D721Med (cell line): ENCODE data around the gene SKAP1.

ENCODE experiments used
- DNase-seq: peaks from one replicate; pipeline ENCODE4 v3.0.0; 2011; ENCODE audit warnings: low spot score; ENCODE audit not compliant: insufficient read length
- FAIRE-seq: peaks from 2 replicates; lab custom pipeline; 2011; peaks lifted over from hg19 to GRCh38; lab: Jason Lieb, UNC
- CTCF ChIP-seq: IDR thresholded peaks from 2 replicates; pipeline ENCODE4 v1.5.1; 2012; ENCODE audit warnings: mild to moderate bottlenecking, control low read depth; ENCODE audit not compliant: insufficient read depth; ENCODE audit errors: missing control alignments

SKAP1 gene

DNA sequence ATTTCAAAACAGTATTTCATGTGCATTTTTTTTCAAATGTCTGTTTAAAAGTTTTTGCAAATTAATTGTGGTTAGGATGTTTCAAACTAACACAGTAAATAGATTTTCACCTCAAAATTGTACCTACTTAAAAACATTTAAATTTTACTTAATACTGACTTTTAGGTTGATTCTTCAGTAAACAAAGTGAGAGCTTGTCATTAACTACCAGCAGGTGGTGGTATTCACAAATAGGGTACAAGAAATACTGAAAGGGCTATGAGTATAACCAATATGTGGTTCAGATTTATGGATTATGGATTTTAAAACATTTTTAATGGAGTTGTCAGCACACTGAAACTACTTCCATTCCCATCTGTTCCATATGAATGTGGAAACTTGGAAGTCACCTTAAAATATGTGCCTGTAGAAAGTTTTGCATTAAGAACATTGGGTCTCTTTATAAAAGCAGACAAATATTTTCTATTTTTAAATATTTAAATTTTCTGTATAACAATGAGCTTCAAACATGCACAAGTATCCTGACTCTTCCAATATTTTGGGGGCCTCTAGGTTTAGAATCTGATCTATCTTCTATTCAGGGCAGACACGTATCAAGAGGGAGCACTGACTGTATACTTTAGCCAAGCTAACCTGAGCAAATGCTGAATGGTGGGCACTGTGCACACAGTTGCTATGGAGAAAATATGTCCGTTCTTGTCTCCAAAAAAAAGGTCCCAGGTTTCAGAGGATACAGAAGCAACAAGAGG lies 166.9 kb downstream of the SKAP1 start:
- TF ChIP-seq CTCF = peak; percentile 58
- DNase-seq (no peak), FAIRE-seq (no peak)

- FAIRE-seq (no peak), DNase-seq (no peak)
- TF ChIP-seq CTCF = peak; percentile 34
Observed at GRCh38 chr17:48261297-48261880, 168.6 kb downstream of the SKAP1 start.

DNA sequence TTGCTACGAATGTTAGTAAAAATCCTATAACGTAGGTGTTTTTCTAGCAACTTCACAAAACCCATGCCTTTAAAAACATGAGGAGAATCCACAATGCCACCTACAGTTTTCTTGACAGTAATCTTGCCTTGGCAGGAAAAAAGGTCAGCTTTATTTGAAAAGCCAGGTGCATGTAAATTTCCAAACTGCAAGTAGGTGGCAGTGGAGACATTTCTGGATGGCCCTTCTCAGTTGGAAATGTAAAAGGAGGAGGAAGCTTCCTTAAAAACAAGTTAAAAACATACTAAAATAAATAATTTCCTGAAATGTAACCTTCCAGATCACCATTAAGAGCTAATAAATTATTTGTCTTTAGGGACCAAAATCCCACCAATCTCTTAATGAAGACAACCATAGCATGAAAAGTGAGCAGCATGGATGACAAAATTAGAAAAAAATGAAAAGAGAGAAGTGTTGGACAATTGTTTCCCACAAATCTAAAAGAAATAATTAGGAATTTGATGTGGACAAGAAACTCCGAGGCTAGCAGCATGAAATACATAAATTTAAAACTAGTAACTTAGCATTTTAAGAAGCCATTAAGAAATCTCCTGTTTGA lies 170.2 kb downstream of the SKAP1 start:
- DNase-seq (no peak), FAIRE-seq (no peak)

GRCh38 chr17:48258331-48258730 lies 171.7 kb downstream of the SKAP1 start:
- DNase-seq (no peak), FAIRE-seq (no peak)
- no peak for TF ChIP-seq CTCF

More for the DNA sequence above, 170.2 kb downstream of the SKAP1 start:
- TF ChIP-seq CTCF = peak; percentile 74

- no peak for TF ChIP-seq CTCF
- DNase-seq (no peak), FAIRE-seq (no peak)
Observed at GRCh38 chr17:48255759-48256158, 174.3 kb downstream of the SKAP1 start.

DNA sequence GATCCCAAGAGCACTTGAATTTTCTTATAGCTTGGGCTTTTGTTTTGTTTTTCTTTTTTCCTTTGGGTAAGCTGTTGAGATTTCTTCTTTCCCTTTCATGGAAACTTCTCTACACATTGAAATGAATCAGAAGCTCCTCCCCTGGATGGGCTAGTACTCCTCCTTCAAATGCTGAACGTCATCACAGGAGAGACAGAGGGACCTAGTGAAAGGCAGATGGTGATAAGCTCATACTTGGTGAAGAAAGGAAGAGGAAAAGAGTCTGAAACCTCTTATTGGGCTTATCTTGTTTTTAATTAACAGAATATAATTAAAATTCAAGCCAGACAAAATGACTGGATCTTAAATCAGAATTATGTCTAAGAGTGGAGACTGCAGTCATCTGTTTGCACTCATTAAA lies 175.1 kb downstream of the SKAP1 start:
- TF ChIP-seq CTCF = no peak
- FAIRE-seq = no peak
- DNase-seq = no peak

DNA sequence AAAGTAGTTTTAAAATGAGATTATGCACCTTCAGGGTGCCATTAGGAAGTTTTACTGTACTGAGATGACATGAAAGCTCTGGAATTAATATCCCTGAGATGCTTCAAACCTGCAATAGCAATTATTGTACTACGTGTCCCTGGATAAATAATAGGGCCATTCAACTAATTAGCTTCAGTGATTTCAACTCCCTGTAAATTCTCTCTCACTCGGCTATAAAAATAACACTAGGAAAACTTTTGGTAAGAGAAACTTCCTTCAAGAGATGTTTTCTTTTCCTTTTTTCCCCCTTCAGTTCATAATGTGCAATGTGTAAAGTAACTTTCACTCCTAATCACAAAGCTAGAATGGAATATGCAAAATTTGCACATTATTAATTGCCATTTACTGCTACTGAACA lies 176.0 kb downstream of the SKAP1 start:
- FAIRE-seq (no peak), DNase-seq (no peak)
- no peak for TF ChIP-seq CTCF
